Glutamatergic neuron (in vitro differentiated cells): ENCODE measurements around the gene XRCC4. TPM values are rescaled to one million over a fixed set of nuclear protein-coding genes. Genes with fewer than 3 reads are reported as not detected.

Experiments
- DNase-seq: peaks from one replicate; pipeline ENCODE4 v3.0.0; 2022
- H3K27ac Mint-ChIP-seq: one replicate; pipeline ENCODE4 v1.8.0; 2020; ENCODE audit warnings: mild to moderate bottlenecking, mixed read lengths, inconsistent platforms; ENCODE audit not compliant: unreplicated experiment
- H3K27me3 Mint-ChIP-seq: one replicate; pipeline ENCODE4 v1.8.0; 2020; ENCODE audit warnings: mild to moderate bottlenecking, moderate library complexity, mixed read lengths, inconsistent platforms; ENCODE audit not compliant: unreplicated experiment
- H3K36me3 Mint-ChIP-seq: one replicate; pipeline ENCODE4 v1.8.0; 2020; ENCODE audit warnings: mild to moderate bottlenecking, mixed read lengths, inconsistent platforms; ENCODE audit not compliant: unreplicated experiment
- H3K4me1 Mint-ChIP-seq: one replicate; pipeline ENCODE4 v1.8.0; 2020; ENCODE audit warnings: mild to moderate bottlenecking, low read depth, mixed read lengths, inconsistent platforms; ENCODE audit not compliant: unreplicated experiment
- H3K4me3 Mint-ChIP-seq: one replicate; pipeline ENCODE4 v1.8.0; 2020; ENCODE audit warnings: mild to moderate bottlenecking, mixed read lengths, inconsistent platforms; ENCODE audit not compliant: unreplicated experiment
- H3K9me3 Mint-ChIP-seq: one replicate; pipeline ENCODE4 v1.8.0; 2020; ENCODE audit warnings: mild to moderate bottlenecking, moderate library complexity, mixed read lengths, inconsistent platforms; ENCODE audit not compliant: unreplicated experiment
- CTCF ChIP-seq: fragments of 200-600 bp; sonication (generic); IDR thresholded peaks from one replicate; pipeline ENCODE4 v1.5.0; 2021; ENCODE audit not compliant: partially characterized antibody, unreplicated experiment
- total RNA-seq: library from RNA; stranded (reverse); fragmentation: NEBNext Ultra II Directional; extraction: Animal tissue kit (Norgen Biotek cat#: 25700); gene quantifications from one replicate; pipeline ENCODE4 v1.2.1, GENCODE V29; 2021; ENCODE audit not compliant: unreplicated experiment

Gene XRCC4
- total RNA-seq, 1 donor from 2014 or later: 5.9 TPM

GRCh38 chr5:83142526-83142925, 65.2 kb downstream of the XRCC4 start:
- Mint-ChIP-seq H3K9me3 (no peaks in the 10 kb centered on the region), H3K4me1 (no peaks in the 10 kb centered on the region), H3K4me3 (no peak overlapping the region), H3K27ac (no peak overlapping the region), H3K36me3 (no peaks in the 10 kb centered on the region), H3K27me3 (no peaks in the 10 kb centered on the region)
- no peak for DNase-seq
- no peak for TF ChIP-seq CTCF

GRCh38 chr5:83145241-83145640, 67.9 kb downstream of the XRCC4 start:
- Mint-ChIP-seq H3K36me3 (no peaks in the 10 kb centered on the region), H3K4me3 (no peak overlapping the region), H3K4me1 (no peaks in the 10 kb centered on the region), H3K27me3 (no peaks in the 10 kb centered on the region), H3K9me3 (no peaks in the 10 kb centered on the region), H3K27ac (no peak overlapping the region)
- TF ChIP-seq CTCF: no peak
- no peak for DNase-seq

GRCh38 chr5:83145882-83146331, 68.6 kb downstream of the XRCC4 start:
- no peaks in the 10 kb centered on the region for H3K27me3 Mint-ChIP-seq
- no peak for TF ChIP-seq CTCF
- no peak overlapping the region for H3K27ac Mint-ChIP-seq
- no peak overlapping the region for H3K4me3 Mint-ChIP-seq
- H3K36me3 Mint-ChIP-seq: no peaks in the 10 kb centered on the region
- H3K9me3 Mint-ChIP-seq: no peaks in the 10 kb centered on the region
- DNase-seq: no peak
- H3K4me1 Mint-ChIP-seq: no peaks in the 10 kb centered on the region

GRCh38 chr5:83146441-83146840, 69.1 kb downstream of the XRCC4 start:
- Mint-ChIP-seq H3K27me3 (no peaks in the 10 kb centered on the region), H3K4me3 (no peak overlapping the region), H3K4me1 (no peaks in the 10 kb centered on the region), H3K9me3 (no peaks in the 10 kb centered on the region), H3K36me3 (no peaks in the 10 kb centered on the region), H3K27ac (no peak overlapping the region)
- no peak for TF ChIP-seq CTCF
- DNase-seq: no peak

GRCh38 chr5:83147593-83147992, 70.2 kb downstream of the XRCC4 start:
- Mint-ChIP-seq H3K4me3 (no peak overlapping the region), H3K9me3 (no peaks in the 10 kb centered on the region), H3K4me1 (peaks cover under 1% of the 10 kb centered on the region), H3K36me3 (no peaks in the 10 kb centered on the region), H3K27me3 (no peaks in the 10 kb centered on the region), H3K27ac (no peak overlapping the region)
- DNase-seq: no peak
- no peak for TF ChIP-seq CTCF
